Measurements from ENCODE around the gene C17orf50. TPM values are rescaled to one million over a fixed set of nuclear protein-coding genes. Genes with fewer than 3 reads are reported as not detected.

The C17orf50 gene
- total RNA-seq, result not detected

- DNase-seq (no peak), ATAC-seq (no peak)
- Mint-ChIP-seq H3K36me3 (ENCODE audit: low read depth) (no peaks in the 10 kb centered on the region), H3K27me3 (ENCODE audit: low read depth) (no peaks in the 10 kb centered on the region), H3K4me1 (ENCODE audit: low read depth) (peaks cover 15% of the 10 kb centered on the region), H3K4me3 (no peak within 1 kb of the TSS), H3K27ac (no peak within 1 kb of the TSS), H3K9me3 (ENCODE audit: insufficient read depth) (no peaks in the 10 kb centered on the region)
- ChIA-PET POLR2A (interaction anchor here (1.0 kb wide), 1 partner anchor 48 kb away, joined by 3 read pairs; the partner anchor contains the start of gene TAF15), CTCF (interaction anchor here (0.6 to 11.6 kb wide), 4 partner anchors 12 to 522 kb away, joined by 3 to 415 read pairs (median 42); partner anchors contain the start of gene TAF15)
Observed at GRCh38 chr17:35760587-35760986, at the start of gene C17orf50. C17orf50 (plus strand) TSS chr17:35760887; CDS start chr17:35760942, 55 bp downstream.

- POLR2A ChIA-PET, result no interaction called here
- DNase-seq (no peak), ATAC-seq (no peak)
- no peaks in the 10 kb centered on the region for H3K9me3 Mint-ChIP-seq (ENCODE audit: insufficient read depth)
- no peak overlapping the region for H3K4me3 Mint-ChIP-seq
- H3K36me3 Mint-ChIP-seq (ENCODE audit: low read depth), result peaks cover 18% of the 10 kb centered on the region
- H3K27ac Mint-ChIP-seq, result no peak overlapping the region
- peaks cover 7% of the 10 kb centered on the region for H3K4me1 Mint-ChIP-seq (ENCODE audit: low read depth)
- CTCF ChIA-PET, result interaction anchor here (0.9 to 1.9 kb wide), 2 partner anchors 36 to 53 kb away, joined by 3 to 6 read pairs; no protein-coding TSS in a partner anchor
- no peaks in the 10 kb centered on the region for H3K27me3 Mint-ChIP-seq (ENCODE audit: low read depth)
Observed at GRCh38 chr17:35710950-35711349, 49.7 kb upstream of the C17orf50 start.

- ATAC-seq, result no peak
- H3K4me1 Mint-ChIP-seq (ENCODE audit: low read depth), result peaks cover 7% of the 10 kb centered on the region
- POLR2A ChIA-PET, result no interaction called here
- DNase-seq, result no peak
- no peaks in the 10 kb centered on the region for H3K27me3 Mint-ChIP-seq (ENCODE audit: low read depth)
- no peaks in the 10 kb centered on the region for H3K9me3 Mint-ChIP-seq (ENCODE audit: insufficient read depth)
- H3K4me3 Mint-ChIP-seq, result no peak overlapping the region
- CTCF ChIA-PET, result interaction anchor here (1.1 to 1.3 kb wide), 3 partner anchors 8 to 100 kb away, joined by 3 to 8 read pairs (median 4); no protein-coding TSS in a partner anchor
- no peak overlapping the region for H3K27ac Mint-ChIP-seq
- peaks cover 25% of the 10 kb centered on the region for H3K36me3 Mint-ChIP-seq (ENCODE audit: low read depth)
Observed at GRCh38 chr17:35713069-35713728, 47.5 kb upstream of the C17orf50 start.

- H3K27ac Mint-ChIP-seq, result no peak overlapping the region
- DNase-seq (no peak), ATAC-seq (no peak)
- H3K4me1 Mint-ChIP-seq (ENCODE audit: low read depth), result no peaks in the 10 kb centered on the region
- no peaks in the 10 kb centered on the region for H3K9me3 Mint-ChIP-seq (ENCODE audit: insufficient read depth)
- peaks cover 28% of the 10 kb centered on the region for H3K36me3 Mint-ChIP-seq (ENCODE audit: low read depth)
- H3K27me3 Mint-ChIP-seq (ENCODE audit: low read depth), result no peaks in the 10 kb centered on the region
- H3K4me3 Mint-ChIP-seq, result no peak overlapping the region
- CTCF ChIA-PET, result no interaction called here
- POLR2A ChIA-PET, result no interaction called here
Observed at GRCh38 chr17:35714988-35715387, 45.7 kb upstream of the C17orf50 start.

- H3K9me3 Mint-ChIP-seq (ENCODE audit: insufficient read depth), result no peaks in the 10 kb centered on the region
- POLR2A ChIA-PET, result no interaction called here
- no peak overlapping the region for H3K4me3 Mint-ChIP-seq
- no peak for ATAC-seq
- no peaks in the 10 kb centered on the region for H3K27me3 Mint-ChIP-seq (ENCODE audit: low read depth)
- no peak overlapping the region for H3K27ac Mint-ChIP-seq
- H3K4me1 Mint-ChIP-seq (ENCODE audit: low read depth), result no peaks in the 10 kb centered on the region
- CTCF ChIA-PET, result interaction anchor here (0.8 kb wide), 1 partner anchor 48 kb away, joined by 4 read pairs; no protein-coding TSS in a partner anchor
- H3K36me3 Mint-ChIP-seq (ENCODE audit: low read depth), result peaks cover 26% of the 10 kb centered on the region
- no peak for DNase-seq
Observed at GRCh38 chr17:35715416-35715815, 45.3 kb upstream of the C17orf50 start.

- Mint-ChIP-seq H3K9me3 (ENCODE audit: insufficient read depth) (no peaks in the 10 kb centered on the region), H3K27ac (no peak overlapping the region), H3K27me3 (ENCODE audit: low read depth) (no peaks in the 10 kb centered on the region), H3K36me3 (ENCODE audit: low read depth) (peaks cover 25% of the 10 kb centered on the region), H3K4me3 (no peak overlapping the region), H3K4me1 (ENCODE audit: low read depth) (no peaks in the 10 kb centered on the region)
- DNase-seq (no peak), ATAC-seq (no peak)
- POLR2A ChIA-PET, result no interaction called here
- CTCF ChIA-PET, result interaction anchor here (3.8 kb wide), 1 partner anchor 48 kb away, joined by 16 read pairs; no protein-coding TSS in a partner anchor
Observed at GRCh38 chr17:35716173-35716572, 44.5 kb upstream of the C17orf50 start.

GRCh38 chr17:35716897-35717465, 43.7 kb upstream of the C17orf50 start:
- Mint-ChIP-seq H3K4me3 (no peak overlapping the region), H3K27ac (no peak overlapping the region), H3K4me1 (ENCODE audit: low read depth) (no peaks in the 10 kb centered on the region), H3K9me3 (ENCODE audit: insufficient read depth) (no peaks in the 10 kb centered on the region), H3K36me3 (ENCODE audit: low read depth) (peaks cover 26% of the 10 kb centered on the region), H3K27me3 (ENCODE audit: low read depth) (no peaks in the 10 kb centered on the region)
- DNase-seq (no peak), ATAC-seq (no peak)
- CTCF ChIA-PET, result interaction anchor here (1.3 to 3.8 kb wide), 4 partner anchors 9 to 103 kb away, joined by 3 to 16 read pairs (median 6); no protein-coding TSS in a partner anchor
- POLR2A ChIA-PET, result no interaction called here

GRCh38 chr17:35717475-35717874, 43.2 kb upstream of the C17orf50 start:
- no peaks in the 10 kb centered on the region for H3K9me3 Mint-ChIP-seq (ENCODE audit: insufficient read depth)
- H3K4me1 Mint-ChIP-seq (ENCODE audit: low read depth), result no peaks in the 10 kb centered on the region
- DNase-seq (no peak), ATAC-seq (no peak)
- ChIA-PET CTCF (interaction anchor here (1.3 to 3.8 kb wide), 4 partner anchors 9 to 104 kb away, joined by 3 to 16 read pairs (median 6); no protein-coding TSS in a partner anchor), POLR2A (interaction anchor here (0.8 kb wide), 1 partner anchor 93 kb away, joined by 3 read pairs; no protein-coding TSS in a partner anchor)
- no peak overlapping the region for H3K27ac Mint-ChIP-seq
- H3K4me3 Mint-ChIP-seq, result no peak overlapping the region
- H3K36me3 Mint-ChIP-seq (ENCODE audit: low read depth), result peaks cover 26% of the 10 kb centered on the region
- H3K27me3 Mint-ChIP-seq (ENCODE audit: low read depth), result no peaks in the 10 kb centered on the region

- Mint-ChIP-seq H3K27ac (no peak overlapping the region), H3K4me3 (no peak overlapping the region), H3K36me3 (ENCODE audit: low read depth) (peaks cover 51% of the 10 kb centered on the region), H3K4me1 (ENCODE audit: low read depth) (no peaks in the 10 kb centered on the region), H3K9me3 (ENCODE audit: insufficient read depth) (no peaks in the 10 kb centered on the region), H3K27me3 (ENCODE audit: low read depth) (no peaks in the 10 kb centered on the region)
- CTCF ChIA-PET, result interaction anchor here (1.3 to 2.3 kb wide), 2 partner anchors 25 to 40 kb away, joined by 4 to 9 read pairs; no protein-coding TSS in a partner anchor
- no peak for ATAC-seq
- POLR2A ChIA-PET, result no interaction called here
- no peak for DNase-seq
Observed at GRCh38 chr17:35723735-35724134, 37.0 kb upstream of the C17orf50 start.

GRCh38 chr17:35725058-35725457, 35.6 kb upstream of the C17orf50 start:
- CTCF ChIA-PET, result no interaction called here
- no peaks in the 10 kb centered on the region for H3K4me1 Mint-ChIP-seq (ENCODE audit: low read depth)
- no peaks in the 10 kb centered on the region for H3K27me3 Mint-ChIP-seq (ENCODE audit: low read depth)
- H3K9me3 Mint-ChIP-seq (ENCODE audit: insufficient read depth), result no peaks in the 10 kb centered on the region
- ATAC-seq, result no peak
- peaks cover 45% of the 10 kb centered on the region for H3K36me3 Mint-ChIP-seq (ENCODE audit: low read depth)
- DNase-seq, result no peak
- no peak overlapping the region for H3K27ac Mint-ChIP-seq
- POLR2A ChIA-PET, result no interaction called here
- H3K4me3 Mint-ChIP-seq, result no peak overlapping the region

- ChIA-PET CTCF (interaction anchor here (1.0 kb wide), 1 partner anchor 112 kb away, joined by 3 read pairs; no protein-coding TSS in a partner anchor), POLR2A (no interaction called here)
- DNase-seq (no peak), ATAC-seq (no peak)
- Mint-ChIP-seq H3K36me3 (ENCODE audit: low read depth) (peaks cover 46% of the 10 kb centered on the region), H3K4me3 (no peak overlapping the region), H3K27ac (no peak overlapping the region), H3K9me3 (ENCODE audit: insufficient read depth) (no peaks in the 10 kb centered on the region), H3K27me3 (ENCODE audit: low read depth) (peaks cover 4% of the 10 kb centered on the region), H3K4me1 (ENCODE audit: low read depth) (peaks cover 5% of the 10 kb centered on the region)
Observed at GRCh38 chr17:35725802-35726126, 34.9 kb upstream of the C17orf50 start.
